Nephron progenitor cell (in vitro differentiated cells): ENCODE data around the gene SLC6A11.

ENCODE experiments used
- DNase-seq: peaks from one replicate; pipeline ENCODE4 v3.0.0; 2021
- H3K27ac Mint-ChIP-seq: 2 replicates; pipeline ENCODE4 v1.8.0; 2021; ENCODE audit warnings: mild to moderate bottlenecking, moderate library complexity, mixed read lengths
- H3K27me3 Mint-ChIP-seq: 2 replicates; pipeline ENCODE4 v1.8.0; 2021; ENCODE audit warnings: mild to moderate bottlenecking, low read depth, mixed read lengths; ENCODE audit not compliant: poor library complexity
- H3K36me3 Mint-ChIP-seq: 2 replicates; pipeline ENCODE4 v1.8.0; 2021; ENCODE audit warnings: low read depth, mixed read lengths
- H3K4me1 Mint-ChIP-seq: 2 replicates; pipeline ENCODE4 v1.8.0; 2021; ENCODE audit warnings: mixed read lengths
- H3K4me3 Mint-ChIP-seq: 2 replicates; pipeline ENCODE4 v1.8.0; 2021; ENCODE audit warnings: mild to moderate bottlenecking, moderate library complexity, mixed read lengths
- H3K9me3 Mint-ChIP-seq: 2 replicates; pipeline ENCODE4 v1.8.0; 2021; ENCODE audit warnings: mild to moderate bottlenecking, moderate library complexity, mixed read lengths
- CTCF ChIP-seq: fragments of 200-600 bp; sonication (generic); IDR thresholded peaks from 2 replicates; pipeline ENCODE4 v1.5.0; 2021; ENCODE audit warnings: antibody characterized with exemption

Gene SLC6A11

DNA sequence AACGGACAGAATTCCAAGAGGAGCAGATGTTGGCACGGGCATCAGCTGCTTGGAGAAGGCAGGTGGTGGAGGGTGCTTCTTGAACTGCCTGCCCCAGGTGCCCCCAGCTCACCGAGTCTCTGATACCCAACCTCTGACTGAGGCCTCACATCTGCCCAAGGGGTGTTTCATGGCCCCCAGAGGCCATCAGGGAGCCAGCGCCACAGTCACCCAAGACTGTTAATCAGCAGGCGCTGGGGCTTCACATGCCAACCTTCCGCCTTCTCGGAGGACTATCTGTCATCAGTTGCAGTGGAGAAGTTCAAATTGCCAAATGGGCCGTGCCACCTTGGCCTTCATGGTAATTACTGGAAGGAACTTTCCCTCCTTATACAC lies 114.6 kb downstream of the SLC6A11 start:
- TF ChIP-seq CTCF: no peak
- no peaks in the 10 kb centered on the region for H3K9me3 Mint-ChIP-seq
- peaks cover 23% of the 10 kb centered on the region for H3K27me3 Mint-ChIP-seq
- DNase-seq: no peak
- no peaks in the 10 kb centered on the region for H3K4me1 Mint-ChIP-seq
- no peaks in the 10 kb centered on the region for H3K36me3 Mint-ChIP-seq
- H3K4me3 Mint-ChIP-seq: no peak overlapping the region
- H3K27ac Mint-ChIP-seq: no peak overlapping the region

- no peak for TF ChIP-seq CTCF
- H3K9me3 Mint-ChIP-seq: no peaks in the 10 kb centered on the region
- peaks cover 28% of the 10 kb centered on the region for H3K27me3 Mint-ChIP-seq
- no peak overlapping the region for H3K4me3 Mint-ChIP-seq
- H3K27ac Mint-ChIP-seq: no peak overlapping the region
- DNase-seq: no peak
- H3K4me1 Mint-ChIP-seq: no peaks in the 10 kb centered on the region
- no peaks in the 10 kb centered on the region for H3K36me3 Mint-ChIP-seq
Measured at GRCh38 chr3:10932596-10932995, 116.6 kb downstream of the SLC6A11 start.

- no peak overlapping the region for H3K27ac Mint-ChIP-seq
- no peak overlapping the region for H3K4me3 Mint-ChIP-seq
- no peaks in the 10 kb centered on the region for H3K4me1 Mint-ChIP-seq
- H3K9me3 Mint-ChIP-seq: no peaks in the 10 kb centered on the region
- TF ChIP-seq CTCF: no peak
- peaks cover 30% of the 10 kb centered on the region for H3K27me3 Mint-ChIP-seq
- no peaks in the 10 kb centered on the region for H3K36me3 Mint-ChIP-seq
- no peak for DNase-seq
Measured at GRCh38 chr3:10933021-10933420, 117.0 kb downstream of the SLC6A11 start.

DNA sequence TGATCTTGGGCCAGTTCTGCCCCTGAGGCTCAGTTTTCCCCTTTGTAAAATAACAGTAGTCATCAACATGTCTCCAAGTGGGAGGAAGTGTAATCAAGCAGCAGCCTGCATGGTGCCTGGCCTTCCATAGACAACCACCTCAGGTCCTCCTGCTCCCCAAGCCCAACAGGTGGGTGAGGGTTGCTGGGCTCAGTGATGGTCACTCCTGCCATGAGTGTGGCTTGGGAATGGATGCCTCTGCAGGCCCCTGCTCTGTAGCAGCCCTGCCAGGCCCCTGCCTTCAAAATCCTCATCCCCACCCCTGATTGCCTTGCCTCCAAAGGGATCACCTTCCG lies 117.4 kb downstream of the SLC6A11 start:
- H3K9me3 Mint-ChIP-seq: no peaks in the 10 kb centered on the region
- H3K36me3 Mint-ChIP-seq: no peaks in the 10 kb centered on the region
- H3K4me1 Mint-ChIP-seq: no peaks in the 10 kb centered on the region
- no peak for DNase-seq
- H3K4me3 Mint-ChIP-seq: no peak overlapping the region
- H3K27me3 Mint-ChIP-seq: peaks cover 30% of the 10 kb centered on the region
- TF ChIP-seq CTCF: no peak
- no peak overlapping the region for H3K27ac Mint-ChIP-seq

GRCh38 chr3:10933805-10934481 lies 117.9 kb downstream of the SLC6A11 start:
- TF ChIP-seq CTCF: no peak
- no peak overlapping the region for H3K27ac Mint-ChIP-seq
- H3K27me3 Mint-ChIP-seq: peaks cover 27% of the 10 kb centered on the region
- H3K36me3 Mint-ChIP-seq: no peaks in the 10 kb centered on the region
- H3K4me1 Mint-ChIP-seq: no peaks in the 10 kb centered on the region
- no peak overlapping the region for H3K4me3 Mint-ChIP-seq
- no peak for DNase-seq
- H3K9me3 Mint-ChIP-seq: no peaks in the 10 kb centered on the region

- H3K27me3 Mint-ChIP-seq: peaks cover 28% of the 10 kb centered on the region
- H3K9me3 Mint-ChIP-seq: no peaks in the 10 kb centered on the region
- no peak for TF ChIP-seq CTCF
- no peak overlapping the region for H3K27ac Mint-ChIP-seq
- no peak overlapping the region for H3K4me3 Mint-ChIP-seq
- no peaks in the 10 kb centered on the region for H3K4me1 Mint-ChIP-seq
- DNase-seq: no peak
- no peaks in the 10 kb centered on the region for H3K36me3 Mint-ChIP-seq
Measured at GRCh38 chr3:10935028-10935427, 119.0 kb downstream of the SLC6A11 start.
